Measurements from ENCODE around the gene LMO4.

Gene LMO4

GRCh38 chr1:87328272-87329050 is at the start of gene LMO4:
TSS of gene LMO4 (plus strand) at chr1:87328880. CDS start at chr1:87332016, 3,136 bp downstream.
- DNase-seq: peak; percentile 90

GRCh38 chr1:87279536-87279875 is 49.2 kb upstream of the LMO4 start:
- no peak for DNase-seq

- DNase-seq: no peak
Measured at GRCh38 chr1:87279966-87280535, 48.6 kb upstream of the LMO4 start.

GRCh38 chr1:87284456-87285240 is 44.0 kb upstream of the LMO4 start:
- DNase-seq: no peak

- no peak for DNase-seq
Measured at GRCh38 chr1:87291107-87291506, 37.6 kb upstream of the LMO4 start.

- DNase-seq: no peak
Measured at GRCh38 chr1:87292684-87293493, 35.8 kb upstream of the LMO4 start.

- no peak for DNase-seq
Measured at GRCh38 chr1:87294633-87295032, 34.0 kb upstream of the LMO4 start.

GRCh38 chr1:87295445-87296110 is 33.1 kb upstream of the LMO4 start:
- DNase-seq: no peak

- no peak for DNase-seq
Measured at GRCh38 chr1:87296206-87296605, 32.5 kb upstream of the LMO4 start.

- no peak for DNase-seq
Measured at GRCh38 chr1:87299661-87300060, 29.0 kb upstream of the LMO4 start.

GRCh38 chr1:87300628-87301027 is 28.1 kb upstream of the LMO4 start:
- DNase-seq: no peak

- DNase-seq: no peak
Measured at GRCh38 chr1:87305151-87305550, 23.5 kb upstream of the LMO4 start.

GRCh38 chr1:87305762-87306161 is 22.9 kb upstream of the LMO4 start:
- DNase-seq: no peak

GRCh38 chr1:87307306-87307705 is 21.4 kb upstream of the LMO4 start:
- DNase-seq: no peak

- DNase-seq: no peak
Measured at GRCh38 chr1:87307931-87308330, 20.7 kb upstream of the LMO4 start.

GRCh38 chr1:87314091-87314490 is 14.6 kb upstream of the LMO4 start:
- DNase-seq: no peak

- DNase-seq: no peak
Measured at GRCh38 chr1:87318056-87318650, 10.5 kb upstream of the LMO4 start.

GRCh38 chr1:87318806-87319205 is 9.9 kb upstream of the LMO4 start:
- no peak for DNase-seq

- DNase-seq: no peak
Measured at GRCh38 chr1:87325982-87326738, 2.5 kb upstream of the LMO4 start.

- DNase-seq: no peak
Measured at GRCh38 chr1:87327376-87328271, 1.1 kb upstream of the LMO4 start.
